Activated gamma-delta T cell treated with anti-CD3 and anti-CD28 coated beads, Interleukin-2, amount 50 U/mL, for 16 hours (primary cell): ENCODE results near the gene NAGK.

ENCODE experiments used
- DNase-seq: peaks from one replicate; pipeline ENCODE4 v3.0.0-alpha.2; 2020; ENCODE audit warnings: low read depth

Gene NAGK

GRCh38 chr2:71113843-71114242, 45.4 kb downstream of the NAGK start:
- no peak for DNase-seq

- no peak for DNase-seq
These were observed 48.6 kb downstream of the NAGK start for GRCh38 chr2:71117063-71117462.

GRCh38 chr2:71120195-71120594, 51.7 kb downstream of the NAGK start:
- no peak for DNase-seq

- no peak for DNase-seq
These were observed 53.0 kb downstream of the NAGK start for GRCh38 chr2:71121479-71121878.

- no peak for DNase-seq
These were observed 54.2 kb downstream of the NAGK start for GRCh38 chr2:71122387-71123298.

GRCh38 chr2:71125506-71126294, 57.3 kb downstream of the NAGK start:
- DNase-seq: no peak

- no peak for DNase-seq
These were observed 58.5 kb downstream of the NAGK start for GRCh38 chr2:71126957-71127356.
